Activated naive CD8-positive, alpha-beta T cell treated with anti-CD3 and anti-CD28 coated beads, Interleukin-2, amount 10 ng/mL, durations not matched to agents 7 days and 5 days (primary cell): Measurements from ENCODE around the gene H6PD. TPM values are rescaled to one million over a fixed set of nuclear protein-coding genes. Genes with fewer than 3 reads are reported as not detected.

Experiments
- ATAC-seq: fragments of 150-1000 bp; cut with Tn5 transposase; one replicate; pipeline ENCODE4 v1.10.0; 2021; ENCODE audit warnings: low read depth, moderate library complexity
- POLR2A ChIA-PET: fragments of 350-600 bp; sonication (Branson Sonifier 250); formaldehyde crosslinking; loops from one replicate; lab custom pipeline; 2021; ENCODE audit warnings: antibody characterized with exemption; lab: Charles Lee
- DNase-seq: peaks from one replicate; pipeline ENCODE4 v3.0.0; 2021
- H3K27ac Mint-ChIP-seq: one replicate; pipeline ENCODE4 v1.8.0; 2022; ENCODE audit warnings: mild to moderate bottlenecking, mixed read lengths
- H3K27me3 Mint-ChIP-seq: one replicate; pipeline ENCODE4 v1.8.0; 2022; ENCODE audit warnings: mild to moderate bottlenecking, moderate library complexity, mixed read lengths
- H3K36me3 Mint-ChIP-seq: one replicate; pipeline ENCODE4 v1.8.0; 2021; ENCODE audit warnings: mild to moderate bottlenecking, mixed read lengths
- H3K4me1 Mint-ChIP-seq: one replicate; pipeline ENCODE4 v1.8.0; 2021; ENCODE audit warnings: mixed read lengths
- H3K4me3 Mint-ChIP-seq: one replicate; pipeline ENCODE4 v1.8.0; 2022; ENCODE audit warnings: mild to moderate bottlenecking, moderate library complexity, mixed read lengths
- H3K9me3 Mint-ChIP-seq: one replicate; pipeline ENCODE4 v1.8.0; 2021; ENCODE audit warnings: mixed read lengths
- total RNA-seq, 2 experiments: library from RNA; stranded (reverse); gene quantifications; one replicate each; pipeline ENCODE4 v1.2.3, GENCODE V29; 2021

Gene H6PD
- total RNA-seq, 2 experiments from 2014 or later, result 15.3 to 15.9 TPM

DNA sequence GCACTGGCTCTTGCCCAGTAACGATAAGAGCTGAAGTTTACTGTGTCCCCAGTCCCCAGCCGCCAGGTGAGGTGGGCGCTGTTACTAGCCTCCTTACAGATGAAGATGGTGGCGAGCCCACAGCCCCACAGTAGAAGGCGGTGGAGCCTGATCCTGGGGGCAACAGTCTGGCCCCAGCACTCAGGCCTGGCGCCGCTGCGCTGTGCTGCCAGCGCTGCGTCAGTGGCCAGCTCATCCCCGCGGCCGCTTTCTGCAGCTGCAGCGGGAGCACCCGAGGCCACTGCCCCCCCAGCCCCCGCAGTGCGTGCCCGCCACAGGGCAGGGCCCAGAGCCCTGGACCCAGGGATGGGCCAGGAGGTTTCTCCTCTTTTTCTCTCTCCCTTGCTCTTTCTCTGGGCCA, 13.3 kb downstream of the H6PD start:
- ATAC-seq, result no peak
- Mint-ChIP-seq H3K27ac (no peak overlapping the region), H3K36me3 (no peaks in the 10 kb centered on the region), H3K4me3 (no peak overlapping the region), H3K27me3 (no peaks in the 10 kb centered on the region), H3K9me3 (no peaks in the 10 kb centered on the region), H3K4me1 (peaks cover 19% of the 10 kb centered on the region)
- DNase-seq, result no peak
- POLR2A ChIA-PET, result interaction anchor here (0.6 kb wide), 1 partner anchor 177 kb away, joined by 5 read pairs; no protein-coding TSS in a partner anchor

- Mint-ChIP-seq H3K36me3 (no peaks in the 10 kb centered on the region), H3K4me3 (no peak overlapping the region), H3K4me1 (peaks cover 16% of the 10 kb centered on the region), H3K9me3 (no peaks in the 10 kb centered on the region), H3K27me3 (no peaks in the 10 kb centered on the region), H3K27ac (peak overlapping the region; percentile 17)
- ATAC-seq (no peak), DNase-seq (no peak)
- POLR2A ChIA-PET, result interaction anchor here (0.6 kb wide), 1 partner anchor 176 kb away, joined by 5 read pairs; no protein-coding TSS in a partner anchor
These were observed 14.0 kb downstream of the H6PD start for GRCh38 chr1:9248341-9249262.

GRCh38 chr1:9249263-9249533, 14.6 kb downstream of the H6PD start:
- H3K4me1 Mint-ChIP-seq, result peaks cover 13% of the 10 kb centered on the region
- H3K4me3 Mint-ChIP-seq, result no peak overlapping the region
- no peaks in the 10 kb centered on the region for H3K36me3 Mint-ChIP-seq
- DNase-seq (no peak), ATAC-seq (no peak)
- no peaks in the 10 kb centered on the region for H3K27me3 Mint-ChIP-seq
- peak overlapping the region; percentile 17 for H3K27ac Mint-ChIP-seq
- POLR2A ChIA-PET, result no interaction called here
- no peaks in the 10 kb centered on the region for H3K9me3 Mint-ChIP-seq

DNA sequence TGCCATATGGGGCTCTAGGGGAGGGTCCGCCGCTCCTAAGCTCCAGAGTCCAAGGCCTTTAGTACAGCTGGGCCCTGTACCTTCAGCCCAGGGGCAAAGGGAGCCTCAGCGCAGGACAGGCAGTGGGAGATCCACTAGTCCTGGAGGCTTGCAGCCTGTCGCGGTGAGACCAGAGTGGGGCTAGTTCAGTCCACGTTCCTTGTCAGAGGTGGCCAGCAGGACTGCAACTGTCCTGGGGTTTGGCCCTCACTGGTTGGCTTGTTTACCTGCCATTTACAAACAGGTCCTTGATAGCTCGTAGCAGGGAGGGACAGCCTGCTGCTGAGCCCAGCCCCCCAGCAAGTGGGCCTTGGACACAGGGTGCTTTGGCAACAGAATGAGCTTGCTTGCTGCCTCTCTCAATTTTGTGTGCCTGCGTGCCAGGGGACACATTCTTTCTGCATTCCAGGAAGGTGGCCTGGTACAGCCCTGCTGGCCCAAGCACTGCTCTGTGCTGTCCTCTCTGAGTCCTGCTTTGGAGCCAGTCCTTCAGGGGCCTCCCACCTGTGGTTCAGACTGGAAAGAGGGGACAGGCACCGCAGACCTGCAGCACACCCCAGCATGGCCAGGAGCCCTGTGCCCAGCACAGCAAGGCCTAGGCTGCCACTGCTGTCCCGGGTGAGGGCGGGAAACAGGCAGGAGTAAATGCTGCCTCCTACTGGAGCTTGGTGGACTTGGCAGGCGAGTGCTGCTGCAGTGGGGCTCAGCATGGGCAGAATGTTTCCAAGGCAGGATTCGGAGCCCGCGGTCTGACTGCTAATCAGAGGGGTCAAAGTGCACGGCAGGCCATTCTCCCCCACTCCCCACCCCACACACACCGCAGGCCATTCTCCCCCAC, 15.2 kb downstream of the H6PD start:
- POLR2A ChIA-PET, result interaction anchor here (0.7 kb wide), 1 partner anchor 175 kb away, joined by 4 read pairs; no protein-coding TSS in a partner anchor
- Mint-ChIP-seq H3K27ac (no peak overlapping the region), H3K36me3 (no peaks in the 10 kb centered on the region), H3K27me3 (no peaks in the 10 kb centered on the region), H3K9me3 (no peaks in the 10 kb centered on the region), H3K4me3 (no peak overlapping the region), H3K4me1 (peaks cover 13% of the 10 kb centered on the region)
- DNase-seq (peak; percentile 49), ATAC-seq (peak; percentile 59)

DNA sequence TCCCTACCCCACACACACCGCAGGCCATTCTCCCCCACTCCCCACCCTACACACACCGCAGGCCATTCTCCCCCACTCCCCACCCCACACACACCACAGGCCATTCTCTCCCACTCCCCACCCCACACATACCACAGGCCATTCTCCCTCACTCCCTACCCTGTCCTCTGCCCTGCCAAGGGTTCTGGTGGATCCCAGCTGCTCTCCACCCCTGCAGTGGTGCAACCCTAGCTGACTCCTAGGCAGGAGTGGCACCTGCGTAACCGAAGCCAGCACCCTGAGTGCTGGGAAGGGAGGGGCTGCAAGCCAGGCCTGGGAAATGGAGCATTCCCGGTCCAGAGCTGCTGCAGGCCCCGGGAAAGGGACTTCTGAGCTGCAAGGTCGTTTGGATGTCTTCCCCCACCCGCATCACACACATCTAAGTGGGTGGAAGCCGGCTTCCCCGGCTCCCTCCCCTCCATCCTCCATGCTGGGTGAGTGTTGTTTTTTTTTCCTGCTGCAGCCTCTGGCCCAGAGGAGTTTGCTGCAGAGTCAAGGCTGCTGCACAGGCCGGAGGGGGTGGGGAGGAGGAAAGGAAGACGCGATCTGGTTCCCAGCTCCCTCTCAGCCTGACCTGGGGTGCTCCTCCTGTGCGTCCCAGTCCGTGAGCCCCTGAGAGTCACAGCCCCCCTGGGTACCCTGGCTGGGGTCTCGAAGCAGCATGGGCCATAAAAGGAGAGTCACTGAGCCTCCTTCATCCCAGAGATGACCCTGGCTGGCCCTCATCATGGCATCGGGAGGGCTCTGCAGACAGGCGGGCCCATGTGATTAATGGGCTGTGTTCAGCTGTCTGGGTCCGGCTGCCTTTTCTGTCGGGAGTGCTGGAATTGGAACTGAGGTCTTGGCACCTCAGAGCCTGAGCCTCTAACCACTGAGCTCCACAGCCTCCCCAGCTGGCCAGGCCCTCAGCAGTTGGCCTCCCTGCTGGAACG, 16.1 kb downstream of the H6PD start:
- Mint-ChIP-seq H3K27me3 (no peaks in the 10 kb centered on the region), H3K36me3 (no peaks in the 10 kb centered on the region), H3K4me1 (peaks cover 11% of the 10 kb centered on the region), H3K4me3 (no peak overlapping the region), H3K27ac (no peak overlapping the region), H3K9me3 (no peaks in the 10 kb centered on the region)
- POLR2A ChIA-PET, result interaction anchor here (0.7 kb wide), 1 partner anchor 174 kb away, joined by 4 read pairs; no protein-coding TSS in a partner anchor
- DNase-seq (no peak), ATAC-seq (no peak)

- H3K9me3 Mint-ChIP-seq, result no peaks in the 10 kb centered on the region
- POLR2A ChIA-PET, result interaction anchor here (0.5 kb wide), 1 partner anchor 108 kb away, joined by 3 read pairs; no protein-coding TSS in a partner anchor
- no peak overlapping the region for H3K4me3 Mint-ChIP-seq
- DNase-seq, result no peak
- no peaks in the 10 kb centered on the region for H3K27me3 Mint-ChIP-seq
- no peaks in the 10 kb centered on the region for H3K36me3 Mint-ChIP-seq
- H3K27ac Mint-ChIP-seq, result no peak overlapping the region
- H3K4me1 Mint-ChIP-seq, result peaks cover 10% of the 10 kb centered on the region
- ATAC-seq, result no peak
These were observed 16.9 kb downstream of the H6PD start for GRCh38 chr1:9251501-9251900.

DNA sequence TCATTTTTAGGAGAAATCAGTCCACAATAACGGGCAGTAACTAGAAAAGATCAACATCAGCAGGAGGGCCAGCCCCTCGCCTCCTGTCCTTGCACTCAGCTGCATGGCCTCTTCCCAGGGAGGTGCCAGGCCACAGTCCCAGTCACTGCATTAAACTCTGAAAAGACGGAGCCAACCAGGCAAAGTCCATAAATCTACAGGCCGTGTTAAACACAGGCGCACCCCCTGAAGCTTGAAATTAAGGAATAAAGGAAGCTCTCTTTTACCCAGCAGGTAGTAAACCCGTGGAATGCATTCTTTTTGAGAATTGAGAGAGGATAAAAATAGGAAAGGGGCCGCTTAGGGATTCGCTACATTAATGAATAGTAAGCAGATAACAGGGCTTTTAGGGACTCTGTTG, 18.4 kb downstream of the H6PD start:
- Mint-ChIP-seq H3K9me3 (peaks cover 2% of the 10 kb centered on the region), H3K4me1 (peaks cover 10% of the 10 kb centered on the region), H3K27ac (no peak overlapping the region), H3K36me3 (peaks cover 2% of the 10 kb centered on the region), H3K27me3 (no peaks in the 10 kb centered on the region), H3K4me3 (no peak overlapping the region)
- ATAC-seq (no peak), DNase-seq (no peak)
- POLR2A ChIA-PET, result no interaction called here

GRCh38 chr1:9253453-9254105, 19.0 kb downstream of the H6PD start:
- DNase-seq, result no peak
- no peaks in the 10 kb centered on the region for H3K27me3 Mint-ChIP-seq
- peaks cover 7% of the 10 kb centered on the region for H3K36me3 Mint-ChIP-seq
- POLR2A ChIA-PET, result no interaction called here
- no peak overlapping the region for H3K4me3 Mint-ChIP-seq
- no peak for ATAC-seq
- peaks cover 6% of the 10 kb centered on the region for H3K9me3 Mint-ChIP-seq
- H3K27ac Mint-ChIP-seq, result no peak overlapping the region
- H3K4me1 Mint-ChIP-seq, result peaks cover 11% of the 10 kb centered on the region

DNA sequence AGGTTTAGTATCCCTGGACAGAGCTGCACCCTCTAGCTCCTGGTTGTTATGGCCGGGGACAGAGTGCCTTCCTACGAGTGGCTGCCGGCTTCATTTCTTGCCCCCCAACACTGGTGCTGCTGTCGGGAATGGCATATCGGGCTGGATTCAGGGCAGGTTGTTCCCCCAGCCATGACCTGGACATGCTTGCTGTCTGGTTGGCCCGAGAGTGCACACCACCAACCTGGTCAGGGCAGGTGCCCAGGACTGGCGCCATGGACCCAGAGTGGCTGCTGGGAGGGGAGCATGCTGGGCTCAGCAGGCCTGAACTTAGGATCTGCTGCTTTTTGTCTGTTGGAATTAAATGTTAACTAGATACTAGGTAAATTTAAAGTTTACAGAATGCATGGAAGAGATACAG, 21.8 kb downstream of the H6PD start:
- peaks cover 13% of the 10 kb centered on the region for H3K4me1 Mint-ChIP-seq

GRCh38 chr1:9257851-9258250, 23.3 kb downstream of the H6PD start:
- H3K36me3 Mint-ChIP-seq, result peaks cover 13% of the 10 kb centered on the region
- no peak overlapping the region for H3K4me3 Mint-ChIP-seq
- ATAC-seq (no peak), DNase-seq (no peak)
- no peaks in the 10 kb centered on the region for H3K27me3 Mint-ChIP-seq
- peaks cover 16% of the 10 kb centered on the region for H3K4me1 Mint-ChIP-seq
- POLR2A ChIA-PET, result no interaction called here
- no peak overlapping the region for H3K27ac Mint-ChIP-seq
- peaks cover 18% of the 10 kb centered on the region for H3K9me3 Mint-ChIP-seq

More for the DNA sequence above, 21.8 kb downstream of the H6PD start:
- Mint-ChIP-seq H3K27me3 (no peaks in the 10 kb centered on the region), H3K36me3 (peaks cover 13% of the 10 kb centered on the region), H3K27ac (no peak overlapping the region), H3K9me3 (peaks cover 18% of the 10 kb centered on the region), H3K4me3 (no peak overlapping the region)
- ATAC-seq (no peak), DNase-seq (no peak)
- POLR2A ChIA-PET, result interaction anchor here (0.6 kb wide), 1 partner anchor 287 kb away, joined by 3 read pairs; no protein-coding TSS in a partner anchor

DNA sequence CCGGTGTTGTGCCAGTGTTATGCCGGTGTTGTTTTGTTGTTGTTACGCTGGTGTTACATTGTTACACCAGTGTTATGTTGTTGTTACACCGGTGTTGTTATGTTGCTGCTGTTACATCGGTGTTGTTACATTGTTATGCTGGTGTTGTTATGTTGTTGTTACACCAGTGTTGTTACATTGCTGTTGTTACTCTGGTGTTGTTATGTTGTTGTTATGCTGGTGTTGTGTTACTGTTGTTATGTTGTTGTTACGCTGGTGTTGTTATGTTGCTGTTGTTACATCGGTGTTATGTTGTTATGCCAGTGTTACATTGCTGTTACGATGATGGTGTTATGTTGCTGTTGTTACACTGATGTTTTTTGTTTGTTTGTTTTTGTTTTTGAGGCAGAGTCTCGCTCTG, 24.1 kb downstream of the H6PD start:
- ATAC-seq, result no peak
- POLR2A ChIA-PET, result no interaction called here
- no peak for DNase-seq
- peaks cover 18% of the 10 kb centered on the region for H3K9me3 Mint-ChIP-seq
- peak overlapping the region; percentile 12 for H3K27ac Mint-ChIP-seq
- peaks cover 16% of the 10 kb centered on the region for H3K4me1 Mint-ChIP-seq
- H3K36me3 Mint-ChIP-seq, result peaks cover 13% of the 10 kb centered on the region
- H3K27me3 Mint-ChIP-seq, result no peaks in the 10 kb centered on the region
- H3K4me3 Mint-ChIP-seq, result no peak overlapping the region

DNA sequence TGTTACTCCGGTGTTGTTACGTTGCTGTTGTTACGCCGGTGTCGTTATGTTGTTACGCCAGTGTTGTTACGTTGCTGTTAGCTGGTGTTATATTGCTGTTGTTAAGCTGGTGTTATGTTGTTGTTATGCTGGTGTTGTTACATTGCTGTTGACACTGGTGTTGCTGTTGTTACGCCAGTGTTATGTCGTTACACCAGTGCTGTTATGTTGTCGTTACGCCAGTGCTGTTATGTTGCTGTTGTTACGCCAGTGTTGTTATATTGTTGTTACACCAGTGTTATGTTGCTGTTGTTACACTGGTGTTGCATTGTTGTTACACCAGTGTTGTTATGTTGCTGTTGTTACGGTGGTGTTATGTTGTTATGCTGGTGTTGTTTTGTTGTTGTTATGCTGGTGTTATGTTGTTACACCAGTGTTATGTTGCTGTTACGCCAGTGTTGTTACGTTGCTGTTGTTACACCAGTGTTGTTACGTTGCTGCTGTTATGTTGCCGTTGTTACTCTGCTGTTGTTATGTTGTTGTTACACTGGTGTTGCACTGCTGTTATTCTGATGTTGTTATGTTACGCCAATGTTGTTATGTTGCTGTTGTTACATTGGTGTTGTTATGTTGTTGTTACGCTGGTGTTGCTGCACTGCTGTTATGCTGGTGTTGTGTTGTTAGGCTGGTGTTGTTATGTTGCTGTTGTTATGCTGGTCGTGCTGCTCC, 25.6 kb downstream of the H6PD start:
- ATAC-seq (no peak), DNase-seq (no peak)
- peaks cover 13% of the 10 kb centered on the region for H3K36me3 Mint-ChIP-seq
- peaks cover 7% of the 10 kb centered on the region for H3K4me1 Mint-ChIP-seq
- H3K9me3 Mint-ChIP-seq, result peaks cover 18% of the 10 kb centered on the region
- H3K4me3 Mint-ChIP-seq, result no peak overlapping the region
- no peak overlapping the region for H3K27ac Mint-ChIP-seq
- no peaks in the 10 kb centered on the region for H3K27me3 Mint-ChIP-seq
- POLR2A ChIA-PET, result no interaction called here
